ENCODE results near the gene PNPLA6.

DNA sequence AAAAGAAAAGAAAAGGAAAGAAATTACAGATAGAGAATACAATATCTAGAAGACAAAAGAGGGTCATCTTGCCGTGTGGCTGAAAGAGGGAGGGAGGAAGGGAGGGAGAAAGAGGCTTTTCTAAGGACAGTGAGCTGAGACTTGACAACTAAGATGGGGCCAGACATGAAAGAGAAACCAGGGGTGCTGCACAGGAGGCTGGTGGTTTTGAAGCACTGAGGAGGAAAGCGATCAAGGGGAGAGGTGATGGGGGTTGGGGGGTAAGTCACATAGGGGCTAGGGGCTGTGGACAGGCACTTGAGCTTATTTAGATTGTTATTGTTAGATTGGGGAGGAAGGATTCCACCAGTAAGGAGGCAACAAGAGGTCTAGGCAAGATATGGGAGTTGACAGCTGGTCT, 17.3 kb downstream of the PNPLA6 start:
- TF ChIP-seq POLR2A (IDR thresholded peaks at IDR 0.05), result no peak
- TF ChIP-seq, protein P1, sequence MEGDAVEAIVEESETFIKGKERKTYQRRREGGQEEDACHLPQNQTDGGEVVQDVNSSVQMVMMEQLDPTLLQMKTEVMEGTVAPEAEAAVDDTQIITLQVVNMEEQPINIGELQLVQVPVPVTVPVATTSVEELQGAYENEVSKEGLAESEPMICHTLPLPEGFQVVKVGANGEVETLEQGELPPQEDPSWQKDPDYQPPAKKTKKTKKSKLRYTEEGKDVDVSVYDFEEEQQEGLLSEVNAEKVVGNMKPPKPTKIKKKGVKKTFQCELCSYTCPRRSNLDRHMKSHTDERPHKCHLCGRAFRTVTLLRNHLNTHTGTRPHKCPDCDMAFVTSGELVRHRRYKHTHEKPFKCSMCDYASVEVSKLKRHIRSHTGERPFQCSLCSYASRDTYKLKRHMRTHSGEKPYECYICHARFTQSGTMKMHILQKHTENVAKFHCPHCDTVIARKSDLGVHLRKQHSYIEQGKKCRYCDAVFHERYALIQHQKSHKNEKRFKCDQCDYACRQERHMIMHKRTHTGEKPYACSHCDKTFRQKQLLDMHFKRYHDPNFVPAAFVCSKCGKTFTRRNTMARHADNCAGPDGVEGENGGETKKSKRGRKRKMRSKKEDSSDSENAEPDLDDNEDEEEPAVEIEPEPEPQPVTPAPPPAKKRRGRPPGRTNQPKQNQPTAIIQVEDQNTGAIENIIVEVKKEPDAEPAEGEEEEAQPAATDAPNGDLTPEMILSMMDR (IDR thresholded peaks at IDR 0.05), result no peak

All from heart left ventricle (tissue), 13 donors.